HG03565 (cell line): ENCODE results near the gene CYB5D1.

Source experiments
- ATAC-seq: cut with Tn5 transposase; IDR thresholded peaks from one replicate; pipeline ENCODE4 v1.9.1; 2021; ENCODE audit warnings: mild to moderate bottlenecking, moderate library complexity; ENCODE audit not compliant: unreplicated experiment

The CYB5D1 gene

DNA sequence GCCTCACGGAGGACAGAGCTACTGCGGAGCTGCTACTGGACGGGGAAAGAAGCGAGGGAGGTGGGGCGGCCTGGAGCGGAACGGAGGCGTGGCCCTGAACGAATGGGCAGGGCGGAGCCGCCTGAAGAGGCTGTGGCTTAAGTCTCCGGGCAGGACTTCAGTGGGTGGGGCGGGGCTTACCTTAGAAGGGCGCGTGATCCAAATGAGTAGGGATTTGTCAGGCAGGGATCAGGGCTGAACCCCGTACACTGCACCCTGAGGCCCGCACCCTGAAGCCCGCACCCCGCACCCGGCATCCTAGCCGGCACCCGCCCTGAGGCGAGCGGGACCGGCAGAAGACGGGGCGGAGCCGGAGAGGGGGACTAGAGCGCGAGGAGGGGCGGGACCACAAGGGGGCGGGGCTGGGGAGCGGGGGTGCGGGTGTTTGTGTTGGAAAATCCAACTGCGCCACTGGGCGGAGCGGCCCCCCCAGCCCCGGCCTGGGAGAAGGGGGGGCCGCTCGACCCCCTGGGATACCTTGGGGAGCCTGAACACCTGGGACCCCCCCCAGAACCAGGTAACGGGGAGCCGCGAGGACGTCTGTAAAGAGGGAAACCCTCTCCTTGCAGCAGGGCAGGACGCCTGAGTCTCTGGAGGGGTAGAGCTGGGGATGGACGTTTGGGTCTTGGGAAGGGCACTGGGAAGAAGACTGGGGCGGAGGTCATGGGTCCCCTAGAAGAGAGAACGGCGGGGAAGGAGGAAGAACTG is 23.8 kb upstream of the CYB5D1 start, which contains the start of gene KDM6B:
Gene KDM6B, plus strand, starts transcription at position 423 of the 747 bp plus-strand sequence. CDS start 11,338 bp downstream, outside the sequence.
- ATAC-seq: peak; percentile 23

DNA sequence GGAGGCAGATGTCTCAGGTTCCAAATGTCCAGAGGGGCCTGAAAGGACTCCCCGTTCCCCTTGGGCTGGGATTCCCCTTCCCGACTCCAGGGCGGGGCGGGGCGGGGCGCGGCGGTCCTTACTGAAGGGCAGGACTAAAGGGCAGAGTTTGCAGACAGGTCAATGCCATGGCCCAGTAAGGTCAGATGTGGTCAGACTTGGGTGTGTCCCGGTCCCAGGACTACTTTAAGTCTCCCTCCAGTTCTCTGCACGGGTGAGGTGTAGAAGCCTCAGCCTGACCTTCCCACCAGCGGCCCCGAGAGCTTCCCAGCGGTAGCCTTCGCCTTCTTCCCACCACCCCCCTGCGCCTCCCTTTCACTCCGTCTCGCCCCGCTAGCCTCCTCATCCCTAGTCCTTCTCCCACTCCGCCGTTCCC is 23.3 kb upstream of the CYB5D1 start:
- no peak for ATAC-seq

DNA sequence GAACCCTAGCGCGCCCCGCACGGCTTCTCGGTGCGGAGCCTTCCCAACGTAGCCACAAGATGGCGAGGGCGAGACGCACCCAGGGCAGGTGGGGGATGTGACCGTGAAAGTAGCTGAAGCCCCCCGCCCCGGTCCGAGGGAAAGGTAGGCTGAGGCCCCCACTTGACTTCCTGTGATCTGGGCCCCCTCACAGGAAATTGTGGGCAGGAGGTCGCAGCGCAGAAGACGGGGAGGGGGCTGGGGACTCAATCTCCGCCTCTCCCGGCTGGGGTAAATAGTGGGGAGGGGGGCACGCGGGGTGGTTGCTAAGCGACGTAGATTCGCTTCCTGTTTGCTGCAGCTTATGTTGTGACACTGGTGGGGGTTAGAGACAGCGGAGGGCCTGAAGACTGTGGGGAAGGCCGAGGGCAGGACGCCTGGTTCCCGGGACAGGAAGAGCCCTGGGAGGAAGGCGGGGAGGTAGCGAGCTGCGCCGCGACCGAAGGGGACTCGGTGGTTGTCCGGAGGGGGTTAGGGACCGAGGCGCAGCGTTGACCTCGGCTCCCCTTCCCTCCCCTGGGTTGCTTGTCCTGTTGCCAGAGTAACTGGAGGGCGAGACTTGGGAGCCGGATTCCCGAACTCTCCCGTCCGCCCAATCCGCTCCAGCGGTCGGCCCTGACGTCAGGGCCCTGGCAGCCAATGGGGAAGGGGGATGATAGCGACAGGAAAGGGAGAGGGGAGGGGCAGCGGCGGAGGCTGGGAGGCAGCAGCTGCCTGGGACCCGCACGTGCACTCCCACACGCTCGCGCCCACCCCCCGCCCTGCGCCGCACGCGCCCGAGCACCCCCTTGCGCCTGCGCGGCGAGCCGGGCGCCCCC is 22.6 kb upstream of the CYB5D1 start:
- peak; percentile 38 for ATAC-seq

DNA sequence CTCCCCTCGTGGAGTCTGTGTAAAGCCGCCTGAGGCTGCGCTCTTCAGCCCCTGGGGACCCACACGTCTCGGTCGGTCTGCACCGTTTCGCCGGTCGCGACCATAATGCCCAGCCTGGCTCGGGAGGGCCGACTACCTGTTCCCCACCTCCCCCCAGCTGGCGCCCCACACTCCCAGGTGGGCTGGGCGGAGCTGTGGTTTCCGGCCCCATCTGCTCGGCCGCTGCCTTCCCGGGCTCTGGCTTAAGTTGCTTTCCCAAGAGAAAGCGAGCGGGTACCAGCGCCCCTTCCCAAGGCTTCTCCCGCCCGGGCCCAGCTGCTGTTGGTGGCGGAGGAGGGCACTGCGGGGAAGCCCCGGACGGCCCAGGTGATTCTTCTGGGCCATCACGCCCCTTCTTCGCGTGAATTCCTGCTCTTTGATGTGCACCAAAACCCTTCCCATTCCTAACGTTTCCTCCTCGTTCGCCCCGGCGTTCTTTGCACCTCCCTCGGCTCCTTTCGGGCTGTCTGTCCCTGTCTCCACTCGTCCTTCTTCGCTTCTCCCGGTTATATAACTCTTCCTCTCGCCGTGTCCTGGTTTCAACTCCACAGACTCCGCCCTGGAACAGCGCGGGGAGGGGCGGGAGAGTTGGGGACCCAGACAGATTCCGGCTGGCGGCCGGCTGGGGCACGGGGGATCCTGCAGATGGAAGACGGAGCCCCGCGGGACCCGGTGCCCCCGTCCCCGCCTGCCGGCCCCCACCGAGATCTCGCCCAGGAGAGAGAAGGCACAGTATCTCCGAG is 21.8 kb upstream of the CYB5D1 start:
- ATAC-seq: no peak

DNA sequence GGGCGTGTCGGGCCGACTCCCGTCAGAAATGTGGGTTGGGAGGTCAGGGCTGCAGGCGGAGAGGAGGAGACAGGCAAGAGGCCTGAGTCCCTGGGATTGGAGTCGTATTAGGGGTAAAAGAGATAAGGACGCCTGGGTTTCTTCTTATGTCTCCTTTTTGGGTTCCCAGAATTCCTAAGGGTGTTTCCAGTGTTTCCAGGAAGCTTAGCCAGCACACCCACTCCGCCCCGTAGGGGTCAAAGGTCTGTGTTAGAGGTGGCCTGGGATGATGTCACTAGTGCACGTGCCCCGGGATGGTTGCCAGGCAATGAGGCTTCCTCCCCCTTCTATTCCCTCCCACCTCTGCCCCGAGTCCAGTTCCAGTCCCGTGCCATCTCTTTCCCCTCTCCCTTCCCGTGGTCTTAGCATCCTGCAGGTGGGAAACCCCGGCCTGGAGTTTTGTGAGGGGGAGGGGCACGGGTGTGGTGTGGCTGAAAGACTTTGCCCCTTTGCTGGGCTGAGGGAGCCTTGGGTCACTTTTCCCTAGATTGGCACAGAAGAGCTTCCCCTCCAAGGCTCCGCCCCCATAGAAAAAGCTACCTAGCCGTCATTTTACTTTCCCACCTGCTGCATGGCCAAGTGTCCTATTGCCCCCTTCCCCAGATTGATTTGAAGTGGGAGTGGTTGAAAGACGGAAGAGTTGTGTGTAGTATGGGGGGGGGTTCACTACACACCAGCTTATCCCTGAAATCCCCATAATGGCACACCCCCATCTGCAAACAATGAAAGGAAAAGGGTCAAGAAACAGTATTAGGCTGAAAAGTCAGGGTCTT is 21.0 kb upstream of the CYB5D1 start:
- ATAC-seq: no peak

DNA sequence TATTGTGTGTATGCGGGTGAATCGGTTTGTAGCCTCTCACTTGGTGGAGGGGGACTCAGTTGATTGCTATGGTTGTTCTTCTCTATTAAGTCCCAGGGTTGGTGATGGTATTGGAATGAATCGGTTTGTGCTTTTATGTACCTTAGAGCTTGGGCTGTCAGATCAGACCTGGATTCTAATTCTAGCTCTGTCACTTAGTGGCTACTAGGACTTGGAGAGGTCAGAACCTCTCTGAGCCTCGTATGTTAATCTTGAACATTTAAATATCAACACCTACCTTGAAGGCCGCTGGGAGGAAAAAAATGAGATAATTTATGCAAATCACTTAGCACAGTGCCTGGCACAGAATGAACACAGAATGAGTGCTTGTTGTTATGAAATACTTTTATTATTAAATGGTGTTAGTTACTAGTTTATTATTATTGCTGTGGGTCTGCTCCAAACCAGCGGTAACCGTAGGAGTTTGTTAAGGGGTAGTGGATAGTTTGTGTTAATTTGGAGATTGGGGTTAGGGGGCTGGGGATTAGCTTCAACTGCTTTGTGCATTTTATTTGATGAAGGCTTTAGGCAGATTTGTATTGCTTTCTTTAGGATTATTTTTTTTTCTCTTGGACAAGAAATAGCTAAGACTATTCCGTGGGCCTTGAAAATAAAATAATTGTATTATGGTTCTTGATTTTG is 20.3 kb upstream of the CYB5D1 start:
- no peak for ATAC-seq

DNA sequence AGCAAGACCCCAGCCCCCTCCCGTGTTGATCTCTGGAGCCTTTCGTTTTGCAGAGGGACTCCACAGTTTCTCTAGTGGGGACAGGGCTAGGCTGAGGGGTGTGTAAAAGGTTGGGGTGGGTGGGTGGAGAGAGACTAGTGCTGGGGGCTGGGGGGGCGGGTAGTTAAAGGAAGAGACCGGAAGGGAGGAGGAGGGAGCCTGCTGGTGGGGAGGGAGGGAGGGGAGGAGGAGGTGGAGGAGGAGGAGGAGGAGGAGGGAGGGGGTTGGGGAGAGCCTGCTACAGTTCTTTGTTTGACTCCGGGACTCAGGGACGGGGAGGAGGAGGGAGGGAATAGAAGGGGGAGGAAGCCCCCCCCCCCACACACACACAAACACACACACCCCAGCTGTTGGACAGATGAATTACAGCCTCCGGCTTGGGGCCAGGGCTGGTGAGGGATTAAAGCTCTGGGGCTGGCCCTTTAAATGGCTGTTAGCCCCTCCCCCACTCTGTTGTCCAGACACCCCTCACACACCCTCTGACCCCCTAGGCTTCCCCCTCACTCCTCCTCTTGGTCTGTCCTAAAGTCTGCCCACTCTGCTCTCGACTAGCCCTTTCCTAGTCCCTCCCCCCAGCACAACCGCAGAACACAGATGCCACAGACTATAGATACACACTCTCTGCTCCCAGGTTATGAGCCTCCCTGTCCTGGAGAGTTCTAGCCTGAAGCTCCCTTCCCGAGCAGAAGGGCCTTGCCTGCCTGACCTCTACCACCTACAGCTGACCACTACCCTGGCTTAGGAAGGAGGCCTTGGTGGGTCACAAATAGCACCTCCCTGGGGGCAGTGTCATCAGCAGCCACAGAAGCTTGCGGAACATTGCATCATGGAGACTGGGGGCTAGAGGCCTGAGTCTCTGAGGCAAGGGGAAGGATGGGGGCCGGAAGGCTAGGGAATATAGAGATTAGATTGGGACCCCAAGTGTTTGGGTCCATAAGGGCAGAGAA is 19.4 kb upstream of the CYB5D1 start:
- ATAC-seq: no peak

DNA sequence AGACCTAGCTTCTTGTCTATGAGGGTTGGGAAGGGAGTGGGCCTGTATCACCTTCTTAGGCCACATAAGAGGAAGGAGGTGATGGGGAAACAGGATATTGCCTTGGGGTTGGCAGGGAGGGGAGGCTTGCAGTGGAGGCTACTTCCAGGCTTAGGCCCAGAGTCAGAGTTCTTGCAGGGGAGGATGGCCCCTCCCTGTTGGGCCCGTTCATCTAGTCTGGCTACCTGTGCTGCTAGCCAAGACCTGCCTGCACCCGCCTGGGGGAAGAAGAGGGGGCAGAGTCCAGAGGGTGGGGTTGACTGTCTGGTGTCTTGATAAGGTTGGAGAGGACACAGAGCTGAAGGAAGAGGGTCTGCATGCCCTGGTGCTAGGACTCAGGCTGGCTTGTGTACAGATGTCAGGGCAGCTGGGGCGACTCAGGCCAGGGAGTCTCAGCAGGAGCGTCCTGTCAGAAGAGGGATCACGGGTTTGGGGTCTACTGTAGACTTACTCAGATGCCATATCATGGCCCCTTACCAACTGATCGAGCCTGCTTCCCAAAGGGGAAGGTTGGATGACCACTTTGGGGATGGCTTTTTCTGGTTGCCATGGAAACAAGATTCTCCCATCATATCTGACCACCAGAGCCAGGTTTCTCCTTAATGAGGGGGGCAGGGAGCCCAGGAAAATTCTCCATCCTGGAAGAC is 18.5 kb upstream of the CYB5D1 start:
- ATAC-seq: no peak

DNA sequence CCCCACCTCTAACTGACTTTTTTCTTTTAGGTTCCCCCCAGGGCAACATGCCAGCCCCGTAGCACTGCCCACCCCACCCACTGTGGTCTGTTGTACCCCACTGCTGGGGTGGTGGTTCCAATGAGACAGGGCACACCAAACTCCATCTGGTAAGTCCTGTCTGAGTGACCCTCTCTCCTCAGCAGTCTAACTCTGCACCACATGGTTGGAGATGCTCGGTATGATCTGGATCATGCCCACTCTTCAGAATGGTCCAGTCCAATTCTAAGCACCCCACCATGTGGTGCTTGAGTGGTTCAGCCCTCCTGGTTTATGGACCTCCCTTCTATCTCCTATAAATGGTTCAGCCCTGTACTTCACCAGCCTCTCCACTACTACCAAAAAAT is 17.9 kb upstream of the CYB5D1 start:
- no peak for ATAC-seq

DNA sequence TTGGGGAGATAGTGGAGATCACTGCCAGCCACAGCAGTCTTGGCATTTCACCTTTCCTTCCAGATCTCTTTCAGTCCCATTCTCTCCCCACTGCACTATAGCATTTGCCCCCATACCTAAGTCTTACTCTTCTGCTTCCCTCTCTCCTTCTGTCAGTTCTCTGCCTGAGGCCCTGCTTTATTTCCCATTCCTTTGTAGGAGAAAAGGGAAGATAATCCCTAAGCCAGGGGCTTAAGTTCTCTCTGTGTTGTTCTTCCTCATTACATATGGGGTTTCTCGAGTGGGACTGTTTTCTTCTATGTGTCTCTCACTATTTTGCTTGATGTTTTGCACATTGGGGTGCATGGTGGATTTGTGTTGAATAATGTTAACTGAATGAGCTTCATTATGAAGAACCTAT is 17.4 kb upstream of the CYB5D1 start:
- ATAC-seq: no peak

DNA sequence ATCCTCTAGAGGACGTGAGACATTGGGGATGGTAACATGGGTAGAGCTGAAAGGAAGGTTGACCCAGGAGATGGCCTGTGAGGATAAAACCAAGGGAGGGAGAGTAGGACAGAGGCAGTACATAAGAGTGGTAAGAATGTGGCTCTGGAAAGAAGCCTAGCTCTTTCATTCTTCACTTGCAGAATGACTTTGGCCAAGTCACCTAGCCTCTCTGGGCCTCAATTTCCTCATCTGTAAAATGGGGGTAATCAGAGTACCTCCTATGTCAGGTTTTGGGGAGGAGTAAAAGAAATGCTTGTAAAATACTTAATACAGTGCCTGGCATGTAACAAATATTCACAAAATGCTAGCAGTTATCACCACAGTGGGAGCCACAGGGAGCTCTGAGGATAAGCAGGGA is 16.9 kb upstream of the CYB5D1 start:
- no peak for ATAC-seq

DNA sequence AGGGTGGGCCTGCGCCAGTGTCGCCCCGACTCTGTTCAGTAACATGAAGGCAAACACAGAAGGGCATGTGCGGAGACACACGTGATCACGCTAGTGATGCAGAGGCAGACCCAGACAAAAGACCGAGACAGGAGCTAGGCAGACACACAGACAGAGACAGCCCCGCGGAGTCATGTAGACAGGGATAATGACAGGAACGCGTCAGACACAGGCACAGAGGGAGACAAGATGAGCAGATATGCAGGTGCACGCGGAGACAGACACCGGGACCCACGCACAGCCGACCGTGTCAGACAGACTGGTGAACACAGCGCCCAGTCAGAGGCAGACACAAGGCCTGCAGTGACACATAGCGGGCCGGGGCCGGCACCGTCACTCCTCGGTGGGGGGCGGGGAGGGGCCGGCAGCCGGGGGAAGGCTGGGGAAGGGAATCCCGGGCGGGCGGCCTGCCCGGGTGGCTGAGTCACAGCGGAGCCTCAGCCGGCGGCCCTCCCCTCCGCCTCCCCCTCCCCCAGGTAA is 16.3 kb upstream of the CYB5D1 start:
- no peak for ATAC-seq

DNA sequence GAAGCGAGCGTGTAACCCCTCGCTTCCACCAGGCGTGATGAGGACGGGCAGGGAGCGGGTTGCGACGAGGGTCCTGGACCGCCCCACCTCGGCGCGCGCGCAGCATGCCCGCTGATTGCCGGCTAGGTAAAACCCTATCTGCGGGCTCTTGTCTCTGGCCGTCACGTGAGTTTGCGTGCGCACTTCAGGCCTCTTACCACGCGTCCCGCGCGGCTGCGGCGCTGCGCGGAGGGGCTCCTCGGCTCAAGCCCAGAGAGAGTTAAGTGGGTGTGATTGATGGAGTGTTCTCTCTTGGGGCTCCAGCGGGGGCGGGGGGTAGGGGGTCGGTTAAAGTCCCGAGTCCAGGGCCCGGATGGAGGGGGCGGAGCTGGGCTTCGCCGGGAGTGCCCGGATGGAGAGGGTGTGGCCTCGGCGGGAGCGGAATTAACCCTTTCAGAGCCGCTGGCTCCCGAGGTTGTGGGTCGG is 15.9 kb upstream of the CYB5D1 start:
- no peak for ATAC-seq

DNA sequence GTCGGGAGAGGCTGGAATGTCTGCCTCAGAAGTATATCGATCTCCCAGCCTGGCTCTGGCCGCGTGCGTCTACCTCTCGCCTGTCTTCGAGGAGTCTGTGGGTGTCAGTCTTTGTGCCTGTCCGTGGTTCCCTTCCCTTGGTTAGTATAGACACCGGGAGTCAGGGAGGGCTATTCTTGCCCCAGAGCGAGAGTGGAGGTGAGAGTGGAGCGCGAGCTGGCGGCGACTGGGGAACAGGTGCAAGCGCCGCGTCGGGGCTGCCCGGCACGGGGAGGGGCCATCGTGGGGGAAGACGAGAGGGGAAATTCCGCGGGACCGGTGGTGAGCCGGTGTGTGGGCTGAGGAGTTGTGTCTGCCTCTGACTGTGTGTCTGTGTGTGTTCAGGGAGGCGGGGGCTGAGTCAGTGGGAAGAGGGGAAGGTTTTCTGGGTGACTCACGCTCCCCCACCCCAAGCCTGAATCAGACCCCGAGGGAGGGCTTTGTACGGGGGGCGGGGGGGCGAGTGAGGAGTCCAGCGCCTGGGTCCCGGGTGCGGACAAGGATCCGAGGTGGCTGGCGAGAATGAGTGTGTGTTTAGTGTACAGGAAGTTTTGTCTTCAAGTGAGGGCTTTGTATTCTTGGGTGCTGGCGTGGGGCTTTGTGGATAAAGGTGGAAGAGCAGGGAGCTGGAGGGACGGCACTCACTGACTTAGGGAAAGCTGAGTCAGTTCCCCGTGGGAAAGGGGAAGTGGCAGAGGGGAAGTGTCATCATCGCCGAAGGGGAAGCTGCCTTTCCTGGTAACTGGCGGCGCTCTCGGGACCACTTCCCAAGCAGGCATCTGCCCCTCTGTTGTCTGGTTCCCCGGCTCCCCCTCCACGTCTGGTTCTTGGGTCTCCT is 15.2 kb upstream of the CYB5D1 start:
- no peak for ATAC-seq

DNA sequence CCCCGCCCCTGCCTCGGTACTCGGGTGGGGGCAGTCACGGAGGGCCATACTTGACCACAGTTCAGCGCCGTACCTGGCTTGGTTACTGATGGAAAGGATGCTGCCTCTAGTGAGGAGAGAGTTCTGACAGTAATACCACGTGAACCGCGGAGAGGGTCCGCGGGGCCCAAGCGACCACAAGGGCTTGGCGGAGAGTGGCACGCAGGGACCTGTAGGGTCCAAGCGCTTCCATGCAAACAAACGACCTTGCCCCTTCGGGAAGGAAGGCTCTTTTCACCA is 14.6 kb upstream of the CYB5D1 start:
- no peak for ATAC-seq

DNA sequence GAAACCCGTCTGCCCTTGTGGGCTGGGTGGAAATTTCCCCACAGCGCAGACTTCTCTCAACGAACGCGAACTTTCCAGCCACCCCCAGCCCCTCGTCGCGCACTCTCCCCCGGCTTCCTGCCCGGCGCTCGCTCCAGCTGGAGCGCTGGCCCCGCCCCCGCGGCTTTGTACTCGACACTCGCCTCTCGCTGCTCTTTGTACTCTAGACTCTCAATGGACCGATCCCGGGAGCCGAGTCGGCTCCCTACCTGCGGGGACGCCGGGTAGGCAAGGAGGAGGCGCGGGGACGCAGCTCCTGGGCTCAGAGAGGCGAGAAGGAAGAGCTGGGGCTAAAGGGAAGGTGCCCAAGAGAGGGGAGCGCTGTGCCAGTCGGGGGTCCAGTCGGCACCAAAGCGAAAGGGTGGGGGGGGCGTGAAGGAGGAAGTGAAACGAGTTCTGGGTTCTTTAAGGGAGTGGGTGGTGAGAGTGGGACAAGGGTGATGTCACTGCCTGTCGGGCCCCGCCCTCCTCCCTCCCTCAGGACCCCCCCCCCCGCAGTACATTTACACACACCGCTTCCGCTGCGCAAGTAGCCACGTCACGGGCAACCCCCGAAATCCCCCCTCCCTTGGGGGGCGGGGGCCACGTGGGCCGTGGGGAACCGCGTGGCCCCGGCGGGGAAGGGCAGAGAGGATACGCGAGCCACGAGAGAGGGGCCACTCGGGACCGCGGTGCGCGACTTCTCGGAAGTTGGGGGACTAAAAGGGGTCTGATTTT is 14.1 kb upstream of the CYB5D1 start:
- ATAC-seq: peak; percentile 21
